A673 (cell line): ENCODE data around the gene MRPL43. TPM values are rescaled to one million over a fixed set of nuclear protein-coding genes. Genes with fewer than 3 reads are reported as not detected.

ENCODE experiments used
- BruUV-seq: library from RNA; stranded (reverse); fragments of 400-500 nt; replicated peaks from 2 replicates; lab custom pipeline; 2021; lab: Mats Ljungman, UMichigan
- CTCF ChIA-PET: fragments of 300-600 bp; sonication (Branson Sonifier 250); formaldehyde crosslinking; loops from one replicate; lab custom pipeline; 2022; ENCODE audit warnings: antibody characterized with exemption; lab: Charles Lee
- POLR2A ChIA-PET: fragments of 300-600 bp; sonication (Branson Sonifier 250); formaldehyde crosslinking; loops from one replicate; lab custom pipeline; 2022; ENCODE audit warnings: antibody characterized with exemption; ENCODE audit not compliant: low non-redundant PET; lab: Charles Lee
- DNase-seq: peaks from one replicate; pipeline ENCODE4 v3.0.0-alpha.2; 2015; ENCODE audit warnings: low spot score
- H3K27ac ChIP-seq: fragments of 200-600 bp; sonication (generic); 2 replicates; pipeline ENCODE4 v1.5.1; 2016; ENCODE audit warnings: mixed run types, low read depth, mild to moderate bottlenecking, mixed read lengths, antibody characterized with exemption, low read length; ENCODE audit not compliant: poor library complexity, severe bottlenecking
- H3K27me3 ChIP-seq: fragments of 200-600 bp; sonication (generic); replicated peaks from 2 replicates; pipeline ENCODE4 v1.6.1; 2017; ENCODE audit warnings: mixed run types, low read depth, mild to moderate bottlenecking, mixed read lengths, antibody characterized with exemption, low read length; ENCODE audit not compliant: insufficient read depth, poor library complexity
- H3K36me3 ChIP-seq: fragments of 200-600 bp; sonication (generic); 2 replicates; pipeline ENCODE4 v1.6.1; 2016; ENCODE audit warnings: mixed run types, mild to moderate bottlenecking, mixed read lengths, antibody characterized with exemption, low read length; ENCODE audit not compliant: insufficient read depth, poor library complexity, severe bottlenecking
- H3K4me1 ChIP-seq: fragments of 200-600 bp; sonication (generic); 2 replicates; pipeline ENCODE4 v1.6.1; 2017; ENCODE audit warnings: mixed run types, mild to moderate bottlenecking, mixed read lengths, antibody characterized with exemption, low read length; ENCODE audit not compliant: insufficient read depth, poor library complexity, severe bottlenecking
- H3K4me3 ChIP-seq: fragments of 200-600 bp; sonication (generic); 2 replicates; pipeline ENCODE4 v1.5.1; 2016; ENCODE audit warnings: low read depth, mixed run types, mild to moderate bottlenecking, mixed read lengths, low read length; ENCODE audit not compliant: poor library complexity, severe bottlenecking
- H3K9me3 ChIP-seq: fragments of 200-600 bp; sonication (generic); 2 replicates; pipeline ENCODE4 v1.6.1; 2016; ENCODE audit warnings: mixed run types, low read depth, mild to moderate bottlenecking, mixed read lengths, antibody characterized with exemption, low read length; ENCODE audit not compliant: poor library complexity, severe bottlenecking
- CTCF ChIP-seq: fragments of 300-800, 200-600 bp; sonication (generic); conservative IDR thresholded peaks from 2 replicates; pipeline ENCODE4 v1.5.1; 2017; ENCODE audit warnings: low read depth, mild to moderate bottlenecking, antibody characterized with exemption, low read length, moderate library complexity, mixed read lengths
- EZH2 ChIP-seq: fragments of 200-600 bp; sonication (generic); IDR thresholded peaks from 2 replicates; pipeline ENCODE4 v1.6.1; 2017; ENCODE audit warnings: borderline replicate concordance, low read depth, mild to moderate bottlenecking, mixed read lengths, antibody characterized with exemption, low read length; ENCODE audit not compliant: poor library complexity, severe bottlenecking
- intact Hi-C: fragments of 100-400 bp; cut with micrococcal nuclease; formaldehyde crosslinking; loops from one replicate; pipeline ENCODE4 v1.10.0; 2022; ENCODE audit not compliant: unreplicated experiment
- total RNA-seq: library from RNA; stranded (reverse); gene quantifications from 2 replicates; pipeline ENCODE4 v1.2.3, GENCODE V29; 2021

MRPL43 gene
- total RNA-seq, 1 experiment from 2014 or later, result 80.4 TPM

GRCh38 chr10:100963826-100964225 is 23.5 kb downstream of the MRPL43 start:
- no peak overlapping the region for H3K4me3 ChIP-seq
- H3K27ac ChIP-seq, result no peak overlapping the region
- H3K9me3 ChIP-seq, result no peaks in the 10 kb centered on the region
- POLR2A ChIA-PET, result no interaction called here
- intact Hi-C loops, result no loop called here
- no peaks in the 10 kb centered on the region for H3K27me3 ChIP-seq
- TF ChIP-seq EZH2 (no peak), CTCF (no peak)
- DNase-seq, result no peak
- peaks cover 33% of the 10 kb centered on the region for H3K36me3 ChIP-seq
- CTCF ChIA-PET, result no interaction called here
- H3K4me1 ChIP-seq, result peaks cover 9% of the 10 kb centered on the region
- BruUV-seq, result no TSS peak

GRCh38 chr10:100962351-100963080 is 24.8 kb downstream of the MRPL43 start:
- peaks cover 9% of the 10 kb centered on the region for H3K4me1 ChIP-seq
- BruUV-seq, result no TSS peak
- peaks cover 43% of the 10 kb centered on the region for H3K36me3 ChIP-seq
- H3K9me3 ChIP-seq, result no peaks in the 10 kb centered on the region
- intact Hi-C loops, result no loop called here
- DNase-seq, result no peak
- ChIA-PET POLR2A (no interaction called here), CTCF (no interaction called here)
- H3K4me3 ChIP-seq, result no peak overlapping the region
- TF ChIP-seq CTCF (no peak), EZH2 (no peak)
- H3K27ac ChIP-seq, result no peak overlapping the region
- no peaks in the 10 kb centered on the region for H3K27me3 ChIP-seq

- H3K4me1 ChIP-seq, result peaks cover 9% of the 10 kb centered on the region
- intact Hi-C loops, result no loop called here
- no peaks in the 10 kb centered on the region for H3K9me3 ChIP-seq
- BruUV-seq, result no TSS peak
- DNase-seq, result no peak
- H3K4me3 ChIP-seq, result no peak overlapping the region
- no peaks in the 10 kb centered on the region for H3K27me3 ChIP-seq
- CTCF ChIA-PET, result no interaction called here
- no peak overlapping the region for H3K27ac ChIP-seq
- H3K36me3 ChIP-seq, result peaks cover 62% of the 10 kb centered on the region
- TF ChIP-seq EZH2 (no peak), CTCF (no peak)
- POLR2A ChIA-PET, result no interaction called here
These were observed 27.0 kb downstream of the MRPL43 start for GRCh38 chr10:100960251-100960650.
